Nephron progenitor cell (in vitro differentiated cells): ENCODE results near the gene WDR77.
A peak's percentile ranks its signal among the peaks of the same experiment; 100 is the strongest.

Source experiments
- DNase-seq: peaks from one replicate; pipeline ENCODE4 v3.0.0; 2021
- H3K27ac Mint-ChIP-seq: 2 replicates; pipeline ENCODE4 v1.8.0; 2021; ENCODE audit warnings: mild to moderate bottlenecking, moderate library complexity, mixed read lengths
- H3K27me3 Mint-ChIP-seq: 2 replicates; pipeline ENCODE4 v1.8.0; 2021; ENCODE audit warnings: mild to moderate bottlenecking, low read depth, mixed read lengths; ENCODE audit not compliant: poor library complexity
- H3K36me3 Mint-ChIP-seq: 2 replicates; pipeline ENCODE4 v1.8.0; 2021; ENCODE audit warnings: low read depth, mixed read lengths
- H3K4me1 Mint-ChIP-seq: 2 replicates; pipeline ENCODE4 v1.8.0; 2021; ENCODE audit warnings: mixed read lengths
- H3K4me3 Mint-ChIP-seq: 2 replicates; pipeline ENCODE4 v1.8.0; 2021; ENCODE audit warnings: mild to moderate bottlenecking, moderate library complexity, mixed read lengths
- H3K9me3 Mint-ChIP-seq: 2 replicates; pipeline ENCODE4 v1.8.0; 2021; ENCODE audit warnings: mild to moderate bottlenecking, moderate library complexity, mixed read lengths
- CTCF ChIP-seq: fragments of 200-600 bp; sonication (generic); IDR thresholded peaks from 2 replicates; pipeline ENCODE4 v1.5.0; 2021; ENCODE audit warnings: antibody characterized with exemption

WDR77 gene

GRCh38 chr1:111481387-111482221 is 32.5 kb upstream of the WDR77 start:
- H3K27ac Mint-ChIP-seq, result no peak overlapping the region
- H3K4me3 Mint-ChIP-seq, result no peak overlapping the region
- H3K9me3 Mint-ChIP-seq, result no peaks in the 10 kb centered on the region
- DNase-seq, result peak; percentile 69
- peak; percentile 64 for TF ChIP-seq CTCF
- peaks cover 19% of the 10 kb centered on the region for H3K4me1 Mint-ChIP-seq
- H3K27me3 Mint-ChIP-seq, result peaks cover 7% of the 10 kb centered on the region
- no peaks in the 10 kb centered on the region for H3K36me3 Mint-ChIP-seq

- Mint-ChIP-seq H3K9me3 (no peaks in the 10 kb centered on the region), H3K4me1 (peaks cover 29% of the 10 kb centered on the region), H3K36me3 (no peaks in the 10 kb centered on the region), H3K4me3 (no peak overlapping the region), H3K27me3 (peaks cover 7% of the 10 kb centered on the region), H3K27ac (no peak overlapping the region)
- TF ChIP-seq CTCF, result no peak
- no peak for DNase-seq
Measured at GRCh38 chr1:111480674-111481073, 31.6 kb upstream of the WDR77 start.

GRCh38 chr1:111476761-111477309 is 27.8 kb upstream of the WDR77 start:
- no peak for DNase-seq
- peak overlapping the region; percentile 41 for H3K27ac Mint-ChIP-seq
- no peak for TF ChIP-seq CTCF
- peaks cover 4% of the 10 kb centered on the region for H3K27me3 Mint-ChIP-seq
- peaks cover 25% of the 10 kb centered on the region for H3K4me1 Mint-ChIP-seq
- peaks cover 6% of the 10 kb centered on the region for H3K36me3 Mint-ChIP-seq
- no peak overlapping the region for H3K4me3 Mint-ChIP-seq
- H3K9me3 Mint-ChIP-seq, result no peaks in the 10 kb centered on the region

GRCh38 chr1:111476214-111476613 is 27.2 kb upstream of the WDR77 start:
- H3K27me3 Mint-ChIP-seq, result peaks cover 4% of the 10 kb centered on the region
- TF ChIP-seq CTCF, result no peak
- no peak overlapping the region for H3K27ac Mint-ChIP-seq
- no peak overlapping the region for H3K4me3 Mint-ChIP-seq
- H3K4me1 Mint-ChIP-seq, result peaks cover 19% of the 10 kb centered on the region
- DNase-seq, result no peak
- H3K9me3 Mint-ChIP-seq, result no peaks in the 10 kb centered on the region
- H3K36me3 Mint-ChIP-seq, result peaks cover 6% of the 10 kb centered on the region

- peaks cover 6% of the 10 kb centered on the region for H3K36me3 Mint-ChIP-seq
- TF ChIP-seq CTCF, result no peak
- H3K4me1 Mint-ChIP-seq, result peaks cover 19% of the 10 kb centered on the region
- no peaks in the 10 kb centered on the region for H3K9me3 Mint-ChIP-seq
- no peak overlapping the region for H3K4me3 Mint-ChIP-seq
- no peak for DNase-seq
- no peak overlapping the region for H3K27ac Mint-ChIP-seq
- H3K27me3 Mint-ChIP-seq, result peaks cover 4% of the 10 kb centered on the region
Measured at GRCh38 chr1:111475701-111476100, 26.6 kb upstream of the WDR77 start.

- no peaks in the 10 kb centered on the region for H3K9me3 Mint-ChIP-seq
- peaks cover 6% of the 10 kb centered on the region for H3K36me3 Mint-ChIP-seq
- H3K4me3 Mint-ChIP-seq, result no peak overlapping the region
- TF ChIP-seq CTCF, result no peak
- H3K4me1 Mint-ChIP-seq, result peaks cover 19% of the 10 kb centered on the region
- no peak overlapping the region for H3K27ac Mint-ChIP-seq
- no peaks in the 10 kb centered on the region for H3K27me3 Mint-ChIP-seq
- no peak for DNase-seq
Measured at GRCh38 chr1:111474521-111474920, 25.5 kb upstream of the WDR77 start.
